Endothelial cell (in vitro differentiated cells): ENCODE measurements around the gene SF3B3. TPM values are rescaled to one million over a fixed set of nuclear protein-coding genes. Genes with fewer than 3 reads are reported as not detected.

Experiments used
- DNase-seq: peaks from one replicate; pipeline ENCODE4 v3.0.0; 2021; ENCODE audit warnings: low spot score
- H3K27ac Mint-ChIP-seq: one replicate; pipeline ENCODE4 v1.8.0; 2021; ENCODE audit warnings: mixed read lengths, inconsistent platforms; ENCODE audit not compliant: unreplicated experiment
- H3K27me3 Mint-ChIP-seq: one replicate; pipeline ENCODE4 v1.8.0; 2021; ENCODE audit warnings: mild to moderate bottlenecking, moderate library complexity, mixed read lengths, inconsistent platforms; ENCODE audit not compliant: unreplicated experiment
- H3K36me3 Mint-ChIP-seq: one replicate; pipeline ENCODE4 v1.8.0; 2021; ENCODE audit warnings: mild to moderate bottlenecking, low read depth, mixed read lengths, inconsistent platforms; ENCODE audit not compliant: unreplicated experiment
- H3K4me1 Mint-ChIP-seq: one replicate; pipeline ENCODE4 v1.8.0; 2021; ENCODE audit warnings: mild to moderate bottlenecking, mixed read lengths, inconsistent platforms; ENCODE audit not compliant: unreplicated experiment
- H3K4me3 Mint-ChIP-seq: one replicate; pipeline ENCODE4 v1.8.0; 2021; ENCODE audit warnings: mild to moderate bottlenecking, mixed read lengths, inconsistent platforms; ENCODE audit not compliant: unreplicated experiment
- H3K9me3 Mint-ChIP-seq: one replicate; pipeline ENCODE4 v1.8.0; 2021; ENCODE audit warnings: mixed read lengths, inconsistent platforms; ENCODE audit not compliant: unreplicated experiment
- CTCF ChIP-seq: fragments of 200-600 bp; sonication (generic); IDR thresholded peaks from one replicate; pipeline ENCODE4 v1.5.0; 2021; ENCODE audit warnings: antibody characterized with exemption; ENCODE audit not compliant: unreplicated experiment
- long read RNA-seq: library from polyadenylated mRNA; unstranded; transcript quantifications from one replicate; pipeline ENCODE4 v2.0.0, GENCODE V29; 2020; ENCODE audit not compliant: unreplicated experiment
- total RNA-seq: library from RNA; stranded (reverse); fragmentation: NEBNext Ultra II Directional; extraction: Animal tissue kit (Norgen Biotek cat#: 25700); gene quantifications from one replicate; pipeline ENCODE4 v1.2.1, GENCODE V29; 2021; ENCODE audit not compliant: unreplicated experiment

Gene SF3B3
- 228 TPM for total RNA-seq
- long read RNA-seq, full-length matches to known transcripts: 11 of 15 reads
- long read RNA-seq, partial matches to known transcripts: 0 of 15 reads
- long read RNA-seq, other reads (novel, unspliced or antisense): 4 of 15 reads

GRCh38 chr16:70523743-70524398 is at the start of gene SF3B3:
Gene SF3B3, plus strand, starts transcription at chr16:70523816. Its CDS starts 2,841 bp downstream, at chr16:70526657.
- Mint-ChIP-seq H3K4me3 (peak within 1 kb of the TSS; percentile 100), H3K9me3 (no peaks in the 10 kb centered on the region), H3K36me3 (peaks cover 6% of the 10 kb centered on the region), H3K27me3 (peaks cover 4% of the 10 kb centered on the region), H3K4me1 (peaks cover 32% of the 10 kb centered on the region), H3K27ac (peak within 1 kb of the TSS; percentile 98)
- no peak for TF ChIP-seq CTCF
- peak; percentile 50 for DNase-seq

- no peaks in the 10 kb centered on the region for H3K9me3 Mint-ChIP-seq
- peaks cover 4% of the 10 kb centered on the region for H3K36me3 Mint-ChIP-seq
- H3K4me3 Mint-ChIP-seq: no peak overlapping the region
- no peaks in the 10 kb centered on the region for H3K4me1 Mint-ChIP-seq
- peaks cover 6% of the 10 kb centered on the region for H3K27me3 Mint-ChIP-seq
- DNase-seq: no peak
- no peak for TF ChIP-seq CTCF
- H3K27ac Mint-ChIP-seq: no peak overlapping the region
Observed at GRCh38 chr16:70474320-70475053, 49.1 kb upstream of the SF3B3 start.

GRCh38 chr16:70475054-70475871 is 48.4 kb upstream of the SF3B3 start:
- DNase-seq: no peak
- peaks cover 6% of the 10 kb centered on the region for H3K27me3 Mint-ChIP-seq
- H3K4me1 Mint-ChIP-seq: no peaks in the 10 kb centered on the region
- H3K27ac Mint-ChIP-seq: no peak overlapping the region
- TF ChIP-seq CTCF: no peak
- no peak overlapping the region for H3K4me3 Mint-ChIP-seq
- H3K36me3 Mint-ChIP-seq: peaks cover 4% of the 10 kb centered on the region
- H3K9me3 Mint-ChIP-seq: no peaks in the 10 kb centered on the region

- Mint-ChIP-seq H3K9me3 (no peaks in the 10 kb centered on the region), H3K36me3 (peaks cover 11% of the 10 kb centered on the region), H3K27ac (no peak overlapping the region), H3K27me3 (peaks cover 6% of the 10 kb centered on the region), H3K4me1 (no peaks in the 10 kb centered on the region), H3K4me3 (no peak overlapping the region)
- DNase-seq: no peak
- TF ChIP-seq CTCF: no peak
Observed at GRCh38 chr16:70476272-70477020, 47.2 kb upstream of the SF3B3 start.
